ENCODE data around the gene MXD3. TPM values are rescaled to one million over a fixed set of nuclear protein-coding genes. Genes with fewer than 3 reads are reported as not detected.

The MXD3 gene
- total RNA-seq, 4 donors from 2014 or later = 10.8 to 257 (median 21.7) TPM

- Histone ChIP-seq H3K4me1 (no peaks in the 10 kb centered on the region), H3K9me3 (no peaks in the 10 kb centered on the region), H3K4me3 (no peak overlapping the region), H3K36me3 (peaks cover 0 to 45% (median 20%) of the 10 kb centered on the region in 4 donors), H3K27ac (no peak overlapping the region), H3K27me3 (no peaks in the 10 kb centered on the region)
- WGBS, 2 donors (ENCODE audit: low coverage in 1 of 2) = 83% methylated on average over 11 of the region's 11 CpGs; no CpG with 5 or more reads in 1 of the 2 donors
- intact Hi-C loops (cut with DNase I; ENCODE audit: low total_unique reads) (no loop called here), in situ Hi-C loops (cut with MboI; ENCODE audit: low pct_ligation_motif_present in 1 of 4, low pct_unique_long_range_greater_than_20kb in 1 of 4, low sequenced_read_pairs in 3 of 4) (no loop called here)
- TF ChIP-seq EP300 (IDR thresholded peaks at IDR 0.05; ENCODE audit: low read depth) (no peak), POLR2AphosphoS5 (IDR thresholded peaks at IDR 0.05) (no peak), POLR2A (IDR thresholded peaks at IDR 0.05) (no peak), CTCF (IDR thresholded peaks at IDR 0.05) (no peak)
- DNase-seq = no peak
Observed at GRCh38 chr5:177339107-177339638, 27.5 kb upstream of the MXD3 start.

GRCh38 chr5:177338251-177339106, 26.8 kb upstream of the MXD3 start:
- TF ChIP-seq POLR2A (IDR thresholded peaks at IDR 0.05) = no peak
- no peak for TF ChIP-seq POLR2AphosphoS5 (IDR thresholded peaks at IDR 0.05)
- TF ChIP-seq EP300 (IDR thresholded peaks at IDR 0.05; ENCODE audit: low read depth) = no peak
- no peak for TF ChIP-seq CTCF (IDR thresholded peaks at IDR 0.05)
- Histone ChIP-seq H3K27me3 (no peaks in the 10 kb centered on the region), H3K36me3 (peaks cover 0 to 51% (median 24%) of the 10 kb centered on the region in 4 donors), H3K4me3 (no peak overlapping the region), H3K4me1 (no peaks in the 10 kb centered on the region), H3K9me3 (no peaks in the 10 kb centered on the region), H3K27ac (no peak overlapping the region)
- in situ Hi-C loops (cut with MboI; ENCODE audit: low pct_ligation_motif_present in 1 of 4, low pct_unique_long_range_greater_than_20kb in 1 of 4, low sequenced_read_pairs in 3 of 4) = no loop called here
- WGBS, 2 donors (ENCODE audit: low coverage in 1 of 2) = 93 to 100% methylated on average over 2 to 22 of the region's 22 CpGs
- intact Hi-C loops (cut with DNase I; ENCODE audit: low total_unique reads) = no loop called here
- no peak for DNase-seq

GRCh38 chr5:177336603-177337494, 25.2 kb upstream of the MXD3 start:
- Histone ChIP-seq H3K27me3 (no peaks in the 10 kb centered on the region), H3K36me3 (peaks cover 0 to 54% (median 21%) of the 10 kb centered on the region in 4 donors), H3K27ac (no peak overlapping the region), H3K9me3 (no peaks in the 10 kb centered on the region), H3K4me1 (no peaks in the 10 kb centered on the region), H3K4me3 (no peak overlapping the region)
- in situ Hi-C loops (cut with MboI; ENCODE audit: low pct_ligation_motif_present in 1 of 4, low pct_unique_long_range_greater_than_20kb in 1 of 4, low sequenced_read_pairs in 3 of 4) (no loop called here), intact Hi-C loops (cut with DNase I; ENCODE audit: low total_unique reads) (no loop called here)
- no peak for TF ChIP-seq CTCF (IDR thresholded peaks at IDR 0.05)
- TF ChIP-seq EP300 (IDR thresholded peaks at IDR 0.05; ENCODE audit: low read depth) = no peak
- no peak for TF ChIP-seq POLR2A (IDR thresholded peaks at IDR 0.05)
- TF ChIP-seq POLR2AphosphoS5 (IDR thresholded peaks at IDR 0.05) = no peak
- WGBS, 2 donors (ENCODE audit: low coverage in 1 of 2) = 94% methylated on average over 36 of the region's 36 CpGs; no CpG with 5 or more reads in 1 of the 2 donors
- DNase-seq = no peak

GRCh38 chr5:177336112-177336511, 24.4 kb upstream of the MXD3 start:
- Histone ChIP-seq H3K36me3 (peaks cover 0 to 46% (median 21%) of the 10 kb centered on the region in 4 donors), H3K27ac (no peak overlapping the region), H3K4me3 (no peak overlapping the region), H3K27me3 (no peaks in the 10 kb centered on the region), H3K4me1 (no peaks in the 10 kb centered on the region), H3K9me3 (no peaks in the 10 kb centered on the region)
- TF ChIP-seq POLR2A (IDR thresholded peaks at IDR 0.05) = no peak
- TF ChIP-seq EP300 (IDR thresholded peaks at IDR 0.05; ENCODE audit: low read depth) = no peak
- peak in 3 of 5 experiments; percentile 15 to 28 (median 17) for TF ChIP-seq CTCF (IDR thresholded peaks at IDR 0.05)
- TF ChIP-seq POLR2AphosphoS5 (IDR thresholded peaks at IDR 0.05) = no peak
- intact Hi-C loops (cut with DNase I; ENCODE audit: low total_unique reads) = no loop called here
- in situ Hi-C loops (cut with MboI; ENCODE audit: low pct_ligation_motif_present in 1 of 4, low pct_unique_long_range_greater_than_20kb in 1 of 4, low sequenced_read_pairs in 3 of 4) = no loop called here
- WGBS, 2 donors (ENCODE audit: low coverage in 1 of 2) = 45 to 68% methylated on average over 6 to 12 of the region's 12 CpGs
- no peak for DNase-seq
